Stimulated activated CD8-positive, alpha-beta memory T cell treated with anti-CD3 and anti-CD28 coated beads, Interleukin-7, amount 100 ng/mL, for 48 hours (primary cell): ENCODE measurements around the gene SPAG7.

ENCODE experiments used
- DNase-seq, 2 donors: peaks; one replicate each; pipeline ENCODE4 v3.0.0-alpha.2; 2020; ENCODE audit warnings: low read depth in 1 of 2; ENCODE audit errors: extremely low read depth in 1 of 2

SPAG7 gene

DNA sequence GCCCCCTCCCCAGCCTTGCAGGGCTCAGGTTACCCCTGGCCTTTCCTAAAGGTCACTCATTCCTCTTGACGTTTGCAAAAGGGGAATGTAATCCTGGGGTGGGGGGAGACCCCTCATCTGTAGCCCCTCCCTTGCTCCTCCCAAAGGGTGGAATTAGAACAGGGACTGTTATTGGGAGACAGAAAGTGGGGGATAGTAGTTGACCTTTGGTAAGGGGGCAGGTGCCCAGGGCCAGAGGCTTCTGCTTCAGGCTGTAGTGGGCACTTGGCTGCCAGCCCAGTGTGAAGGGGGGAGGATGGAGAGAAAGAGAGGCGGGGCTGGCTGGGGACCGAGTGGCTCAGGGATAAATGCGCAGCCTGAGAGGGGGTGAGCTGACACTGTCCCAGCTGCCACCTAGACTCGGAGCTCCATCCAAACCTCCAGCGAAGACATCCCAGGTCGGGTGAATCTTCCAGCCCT lies 16.8 kb downstream of the SPAG7 start, which contains the start of gene ENO3:
Gene ENO3, plus strand, starts transcription at position 374 of the 459 bp plus-strand sequence. CDS start 711 bp downstream, outside the sequence.
- DNase-seq, result no peak

GRCh38 chr17:4950075-4950745 lies 17.4 kb downstream of the SPAG7 start:
- DNase-seq, result no peak

- peak in 1 of 2 donors; percentile 60 for DNase-seq
Observed at GRCh38 chr17:4949321-4950074, 18.1 kb downstream of the SPAG7 start.

- peak in 1 of 2 donors; percentile 64 for DNase-seq
Observed at GRCh38 chr17:4948931-4949320, 18.7 kb downstream of the SPAG7 start.

- peak; percentile 77 to 87 for DNase-seq
Observed at GRCh38 chr17:4948166-4948930, 19.3 kb downstream of the SPAG7 start, which contains the start of gene PFN1. TSS of gene PFN1 (minus strand) at chr17:4948530. CDS start at chr17:4948394, 136 bp downstream.

DNA sequence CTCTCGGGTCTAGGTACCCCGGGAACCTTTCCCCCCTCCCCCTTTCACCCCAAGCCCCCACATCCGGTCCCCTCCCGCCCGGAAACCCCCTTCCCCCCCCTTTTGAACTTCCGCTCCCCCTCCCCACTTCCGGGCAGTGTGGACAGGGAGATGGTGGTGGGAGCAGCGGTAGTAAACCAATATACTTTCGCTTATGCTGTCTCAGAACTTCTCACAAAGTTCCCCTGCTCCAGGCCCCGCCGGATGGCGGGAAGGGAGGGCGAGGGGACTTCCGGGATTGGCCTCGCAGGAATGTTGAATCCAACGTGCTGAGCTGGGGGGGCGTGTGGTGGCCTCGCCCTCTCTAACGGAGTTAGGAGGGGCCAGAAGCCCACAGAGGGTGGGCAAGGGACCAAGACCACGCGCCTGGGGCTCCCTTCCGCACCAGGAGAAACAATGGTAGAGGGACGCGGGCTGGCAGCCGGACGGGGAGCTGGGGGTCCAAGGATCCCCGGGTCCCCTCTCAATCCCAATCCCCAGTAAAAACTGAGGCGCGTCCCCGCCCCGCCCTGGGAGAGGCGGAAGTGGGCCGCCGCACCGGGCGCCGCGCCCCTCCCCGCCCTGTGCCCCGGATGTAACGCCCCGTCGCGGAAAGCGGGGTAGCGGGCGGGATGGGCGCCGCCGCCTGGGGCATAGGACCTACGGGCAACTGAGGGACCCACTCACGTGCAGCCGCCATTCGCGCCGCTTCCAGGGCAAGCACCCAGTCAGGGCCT lies 20.0 kb downstream of the SPAG7 start:
- peak in 1 of 2 donors; percentile 53 for DNase-seq

- DNase-seq, result no peak
Observed at GRCh38 chr17:4947010-4947410, 20.6 kb downstream of the SPAG7 start.

- no peak for DNase-seq
Observed at GRCh38 chr17:4946312-4946976, 21.2 kb downstream of the SPAG7 start.

GRCh38 chr17:4945944-4946280 lies 21.7 kb downstream of the SPAG7 start:
- no peak for DNase-seq

DNA sequence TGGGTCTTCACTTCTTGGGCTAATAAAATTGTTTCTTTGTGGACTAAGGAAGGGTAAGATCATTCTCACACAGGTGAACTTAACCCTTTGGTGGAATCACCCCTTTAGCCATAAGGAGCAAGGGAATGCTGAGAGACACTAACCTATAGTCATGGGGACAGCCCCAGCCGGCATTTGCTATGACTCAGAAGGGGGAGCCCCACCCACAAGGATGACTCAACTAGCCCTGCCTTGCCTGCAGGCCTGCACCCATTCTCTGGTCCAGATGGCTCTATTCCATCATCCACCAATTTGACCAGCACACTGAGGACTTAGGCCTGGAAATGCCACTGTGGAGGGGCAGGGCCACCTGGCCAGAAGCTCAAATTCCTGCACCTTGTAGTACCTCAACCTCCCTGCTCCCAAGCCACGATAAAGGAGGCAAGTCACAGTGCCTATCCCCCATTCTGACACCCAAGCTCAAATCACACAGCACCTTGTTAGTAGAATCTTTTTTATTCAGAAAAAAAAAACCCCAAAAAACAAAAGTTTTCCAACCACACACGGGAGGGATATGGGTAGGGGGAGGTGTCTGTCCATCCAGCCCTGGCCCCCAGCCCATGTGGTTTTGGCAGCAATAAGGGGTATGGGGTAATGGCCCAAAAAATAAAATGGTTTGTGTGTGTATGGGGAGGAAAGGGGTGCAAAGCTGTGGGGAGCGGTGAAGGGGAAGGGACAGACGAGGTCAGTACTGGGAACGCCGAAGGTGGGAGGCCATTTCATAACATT lies 22.3 kb downstream of the SPAG7 start:
- DNase-seq, result peak; percentile 70 to 84

GRCh38 chr17:4944554-4945175 lies 23.0 kb downstream of the SPAG7 start:
- DNase-seq, result no peak

- peak in 1 of 2 donors; percentile 28 for DNase-seq
Observed at GRCh38 chr17:4944163-4944553, 23.5 kb downstream of the SPAG7 start.

- DNase-seq, result no peak
Observed at GRCh38 chr17:4942760-4943508, 24.7 kb downstream of the SPAG7 start.

DNA sequence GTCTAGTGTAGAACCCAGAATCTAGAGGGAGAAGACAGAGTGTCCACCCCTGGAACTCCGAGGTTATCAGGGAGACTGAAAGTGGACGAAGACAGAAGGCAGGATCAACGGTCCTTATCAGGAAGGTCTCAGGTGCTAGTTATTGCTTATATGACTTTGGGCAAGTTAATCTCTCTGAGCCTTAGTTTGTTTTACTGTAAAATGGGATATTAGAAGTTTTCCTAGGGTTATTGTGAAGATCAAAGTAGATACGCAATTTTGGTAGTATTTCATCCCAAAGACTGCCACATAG lies 26.4 kb downstream of the SPAG7 start:
- no peak for DNase-seq

- DNase-seq, result no peak
Observed at GRCh38 chr17:4940555-4941318, 26.9 kb downstream of the SPAG7 start.

GRCh38 chr17:4939796-4940554 lies 27.6 kb downstream of the SPAG7 start, which contains the start of the genes RNF167 and SLC25A11:
TSS of gene RNF167 (plus strand) at chr17:4940268. CDS start at chr17:4940910, 642 bp downstream.
TSS of gene SLC25A11 (minus strand) at chr17:4940046. CDS start at chr17:4939910, 136 bp downstream.
- DNase-seq, result peak; percentile 92 to 97

GRCh38 chr17:4939546-4939795 lies 28.1 kb downstream of the SPAG7 start:
- DNase-seq, result no peak
